ENCODE measurements around the gene MPZ. TPM values are rescaled to one million over a fixed set of nuclear protein-coding genes. Genes with fewer than 3 reads are reported as not detected.
"Not testable (repeated sequence)": the region's sequence is repeated elsewhere in the genome, so short reads cannot be mapped to it uniquely, and the experiment has no call there.

MPZ gene
- total RNA-seq, 5 donors from 2014 or later (not counting 1 experiment from before 2014, with no cell fraction given), result 3.4 to 7.9 (median 6.1) TPM

DNA sequence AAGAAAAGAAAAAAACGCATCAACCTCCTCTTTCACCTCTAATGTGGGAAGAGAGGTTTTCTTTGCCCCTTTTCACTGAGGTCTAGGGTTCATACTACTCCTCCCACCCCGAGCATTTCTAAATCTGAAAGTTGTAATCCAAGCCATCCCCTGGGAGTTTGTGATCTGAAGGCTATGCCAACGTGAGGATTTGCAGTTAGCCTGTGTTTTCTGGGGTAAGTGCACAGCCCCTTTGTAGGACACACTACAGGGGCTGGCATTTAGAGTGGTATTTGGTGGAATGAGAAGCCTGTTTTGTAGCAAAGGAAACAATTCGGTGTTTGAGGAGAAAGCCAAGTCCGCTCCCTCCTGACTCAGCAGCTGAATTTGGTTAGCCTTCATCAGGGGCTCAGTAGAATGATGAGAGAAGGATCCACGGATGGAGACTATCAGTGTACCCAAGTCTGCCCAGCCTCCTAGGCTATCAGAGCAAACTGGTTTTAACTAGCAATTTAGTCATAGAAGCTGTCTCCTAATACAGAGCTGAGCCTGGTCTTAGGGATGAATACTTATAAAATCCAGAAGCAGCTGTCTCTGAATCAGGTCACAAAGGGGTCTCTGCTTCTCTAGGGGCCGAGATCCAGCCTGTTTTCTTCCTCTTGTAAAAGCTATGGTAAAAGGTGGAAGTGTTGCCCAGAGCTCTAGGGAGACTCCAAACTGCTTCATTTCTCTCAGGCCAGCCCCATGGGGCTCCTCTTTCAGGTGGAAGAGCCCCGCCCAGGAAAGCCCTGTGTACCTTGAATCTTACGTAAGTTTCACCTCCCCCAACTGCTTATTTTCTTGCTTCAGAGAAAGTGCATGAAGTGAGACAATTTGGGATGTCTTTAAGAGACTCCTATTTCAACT, 49.1 kb downstream of the MPZ start:
- Histone ChIP-seq H3K4me3 (ENCODE audit: control insufficient read depth in 1 of 2, extremely low read depth in 1 of 2, low read length in 1 of 2) (no peak overlapping the region), H3K4me1 (ENCODE audit: control insufficient read depth in 1 of 2, extremely low read depth in 1 of 2, insufficient read depth in 2 of 2, low read length in 2 of 2) (peaks cover 3 to 14% of the 10 kb centered on the region in 2 experiments), H3K36me3 (ENCODE audit: control insufficient read depth in 2 of 2, extremely low read depth in 1 of 2, insufficient read depth in 1 of 2, low read length in 1 of 2) (no peaks in the 10 kb centered on the region), H3K27me3 (replicated peaks in 1 of 2; ENCODE audit: control insufficient read depth in 2 of 2, extremely low read depth in 1 of 2, insufficient read depth in 2 of 2, low read length in 1 of 2) (peaks cover 14 to 61% of the 10 kb centered on the region in 2 experiments), H3K27ac (ENCODE audit: low read length) (no peak overlapping the region), H3K9me3 (no peaks in the 10 kb centered on the region)
- 39% methylated on average over 3 of the region's 9 CpGs for WGBS (ENCODE audit: insufficient coverage)
- Mint-ChIP-seq H3K9me3 (peaks cover 0 to 23% (median 12%) of the 10 kb centered on the region in 3 donors), H3K27ac (no peak overlapping the region), H3K4me1 (peaks cover 19 to 25% (median 21%) of the 10 kb centered on the region in 3 donors), H3K36me3 (peaks cover 17% of the 10 kb centered on the region), H3K27me3 (peaks cover 59 to 63% of the 10 kb centered on the region in 2 donors), H3K4me3 (peak overlapping the region in 1 of 3 donors; percentile 80)
- ChIA-PET CTCF (interaction anchor here in 1 of 2 donors (1.2 kb wide), 1 partner anchor 11 kb away, joined by 3 read pairs; no protein-coding TSS in a partner anchor), POLR2A (no interaction called here)
- ATAC-seq (replicated peaks in 1 of 4) (no peak), DNase-seq (no peak)

DNA sequence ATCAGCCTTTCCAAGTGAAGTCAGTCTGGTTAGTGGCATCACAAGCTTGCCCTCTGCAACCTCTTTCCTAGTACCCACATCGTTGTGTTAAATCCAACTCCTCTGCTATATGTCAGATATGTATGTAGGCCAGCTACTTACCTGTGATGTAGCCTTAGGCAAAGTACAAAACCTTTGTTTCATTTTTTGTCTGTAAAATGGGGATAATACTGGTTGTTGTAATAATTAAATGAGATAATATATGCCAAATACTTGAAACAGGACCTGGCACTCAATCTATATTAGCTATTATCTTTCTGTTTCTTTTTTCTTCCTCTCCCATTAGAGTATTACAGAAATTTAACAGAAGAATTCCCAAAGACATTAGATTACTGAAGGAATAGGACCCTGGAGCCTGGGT, 50.0 kb downstream of the MPZ start:
- no CpG with 5 or more reads among the region's 1 CpG for WGBS (ENCODE audit: insufficient coverage)
- Mint-ChIP-seq H3K4me1 (peaks cover 19 to 25% (median 21%) of the 10 kb centered on the region in 3 donors), H3K27me3 (peaks cover 58 to 60% of the 10 kb centered on the region in 2 donors), H3K9me3 (peaks cover 0 to 25% (median 12%) of the 10 kb centered on the region in 3 donors), H3K27ac (no peak overlapping the region), H3K36me3 (peaks cover 17% of the 10 kb centered on the region), H3K4me3 (peak overlapping the region in 1 of 3 donors; percentile 80)
- Histone ChIP-seq H3K4me1 (ENCODE audit: control insufficient read depth in 1 of 2, extremely low read depth in 1 of 2, insufficient read depth in 2 of 2, low read length in 2 of 2) (peaks cover 3 to 14% of the 10 kb centered on the region in 2 experiments), H3K27ac (ENCODE audit: low read length) (no peak overlapping the region), H3K27me3 (replicated peaks in 1 of 2; ENCODE audit: control insufficient read depth in 2 of 2, extremely low read depth in 1 of 2, insufficient read depth in 2 of 2, low read length in 1 of 2) (peaks cover 14 to 57% of the 10 kb centered on the region in 2 experiments), H3K36me3 (ENCODE audit: control insufficient read depth in 2 of 2, extremely low read depth in 1 of 2, insufficient read depth in 1 of 2, low read length in 1 of 2) (no peaks in the 10 kb centered on the region), H3K9me3 (no peaks in the 10 kb centered on the region), H3K4me3 (ENCODE audit: control insufficient read depth in 1 of 2, extremely low read depth in 1 of 2, low read length in 1 of 2) (no peak overlapping the region)
- ATAC-seq (replicated peaks in 1 of 4) (no peak), DNase-seq (no peak)
- ChIA-PET POLR2A (no interaction called here), CTCF (interaction anchor here in 1 of 2 donors (0.6 to 1.2 kb wide), 2 partner anchors 10 to 41 kb away, joined by 3 read pairs; no protein-coding TSS in a partner anchor)

DNA sequence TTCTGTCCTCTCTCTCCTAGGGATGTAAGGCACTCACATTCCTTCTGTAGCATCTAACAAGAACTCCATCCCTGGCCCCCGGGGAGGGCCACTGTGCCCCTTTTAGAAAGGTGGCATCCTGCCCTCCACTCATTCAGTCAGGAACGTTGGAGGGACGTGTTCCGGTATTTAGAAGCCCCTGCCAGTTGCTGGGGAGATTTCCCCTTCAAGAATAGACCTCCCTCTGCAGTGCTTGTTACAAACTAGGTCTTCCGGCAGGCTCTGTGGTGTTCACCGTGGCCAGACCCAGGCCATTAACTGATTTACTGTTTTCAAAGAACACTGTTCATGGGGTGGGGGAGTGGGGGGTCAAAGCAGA, 50.4 kb downstream of the MPZ start:
- no CpG with 5 or more reads among the region's 6 CpGs for WGBS (ENCODE audit: insufficient coverage)
- Mint-ChIP-seq H3K27me3 (peaks cover 54 to 57% of the 10 kb centered on the region in 2 donors), H3K4me1 (peaks cover 19 to 25% (median 21%) of the 10 kb centered on the region in 3 donors), H3K9me3 (peaks cover 0 to 25% (median 12%) of the 10 kb centered on the region in 3 donors), H3K4me3 (peak overlapping the region; percentile 57 to 80 (median 63)), H3K36me3 (peaks cover 17% of the 10 kb centered on the region), H3K27ac (peak overlapping the region in 1 of 2 donors; percentile 39)
- Histone ChIP-seq H3K9me3 (no peaks in the 10 kb centered on the region), H3K27me3 (replicated peaks in 1 of 2; ENCODE audit: control insufficient read depth in 2 of 2, extremely low read depth in 1 of 2, insufficient read depth in 2 of 2, low read length in 1 of 2) (peaks cover 14 to 54% of the 10 kb centered on the region in 2 experiments), H3K4me3 (ENCODE audit: control insufficient read depth in 1 of 2, extremely low read depth in 1 of 2, low read length in 1 of 2) (peak overlapping the region in 1 of 2 donors; percentile 65), H3K27ac (ENCODE audit: low read length) (no peak overlapping the region), H3K36me3 (ENCODE audit: control insufficient read depth in 2 of 2, extremely low read depth in 1 of 2, insufficient read depth in 1 of 2, low read length in 1 of 2) (no peaks in the 10 kb centered on the region), H3K4me1 (ENCODE audit: control insufficient read depth in 1 of 2, extremely low read depth in 1 of 2, insufficient read depth in 2 of 2, low read length in 2 of 2) (peaks cover 3 to 14% of the 10 kb centered on the region in 2 experiments)
- ChIA-PET POLR2A (no interaction called here), CTCF (no interaction called here)
- DNase-seq, result no peak
- no peak for ATAC-seq (replicated peaks in 1 of 4)

DNA sequence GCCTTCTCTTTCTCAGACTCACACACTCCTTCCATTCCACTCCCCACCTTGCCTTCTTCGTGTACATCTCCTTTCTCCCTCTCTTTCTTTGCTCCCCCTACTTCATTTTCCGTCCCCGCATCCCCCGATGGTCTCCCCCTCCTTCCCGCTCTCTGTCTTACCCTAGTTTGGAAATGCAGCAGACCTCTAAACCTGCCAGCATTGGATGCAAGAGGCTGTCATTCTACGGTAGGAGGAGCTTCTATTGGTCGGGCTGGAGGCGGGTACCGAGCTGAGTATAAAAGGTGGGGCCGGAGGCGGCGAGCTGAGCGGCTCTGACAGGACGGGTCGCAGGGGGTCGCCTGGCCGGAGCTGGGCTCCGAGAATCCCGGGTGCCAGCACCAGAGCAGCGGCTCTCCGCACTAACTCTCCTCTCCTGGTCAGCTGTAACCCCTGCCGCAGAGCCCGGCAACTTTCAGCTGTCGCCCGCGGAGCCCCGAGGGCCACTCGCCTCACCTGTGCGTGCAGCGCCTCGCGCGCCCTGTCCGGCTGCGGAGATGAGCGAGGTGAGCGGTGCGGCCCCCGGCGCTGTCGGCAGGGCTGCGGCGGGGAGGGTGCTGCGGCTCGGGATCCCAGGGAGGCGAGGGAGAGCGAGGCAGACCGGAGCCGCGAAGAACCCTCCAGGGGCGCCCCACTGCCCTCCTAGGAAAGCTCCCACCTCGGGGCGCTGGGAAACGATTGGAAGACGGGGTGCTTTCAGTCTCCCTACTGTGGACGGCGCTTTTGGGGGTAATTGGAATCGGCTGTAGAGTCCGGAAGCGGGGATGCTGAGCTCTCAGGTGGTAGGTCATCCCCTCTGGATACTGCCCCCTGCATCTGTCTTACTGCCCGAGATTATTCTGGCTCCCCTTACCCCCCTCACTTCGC, 51.1 kb downstream of the MPZ start, which contains the start of gene PCP4L1:
Gene PCP4L1, plus strand, starts transcription at position 307 of the 906 bp plus-strand sequence. Its CDS starts 230 bp downstream, at position 537.
- peaks cover 0 to 25% (median 12%) of the 10 kb centered on the region in 3 donors for H3K9me3 Mint-ChIP-seq
- POLR2A ChIA-PET, result interaction anchor here (0.7 to 1.0 kb wide), 5 partner anchors 9 to 237 kb away, joined by 6 to 11 read pairs (median 9); no protein-coding TSS in a partner anchor
- peaks cover 19 to 25% (median 21%) of the 10 kb centered on the region in 3 donors for H3K4me1 Mint-ChIP-seq
- CTCF ChIA-PET, result interaction anchor here in 1 of 2 donors (0.7 to 0.9 kb wide), 4 partner anchors 24 to 127 kb away, joined by 3 to 7 read pairs (median 4); no protein-coding TSS in a partner anchor
- peak; percentile 76 to 96 (median 82) for ATAC-seq (replicated peaks in 1 of 4)
- Histone ChIP-seq H3K36me3 (ENCODE audit: control insufficient read depth in 2 of 2, extremely low read depth in 1 of 2, insufficient read depth in 1 of 2, low read length in 1 of 2) (no peaks in the 10 kb centered on the region), H3K9me3 (no peaks in the 10 kb centered on the region), H3K27ac (ENCODE audit: low read length) (no peak within 1 kb of the TSS), H3K4me3 (ENCODE audit: control insufficient read depth in 1 of 2, extremely low read depth in 1 of 2, low read length in 1 of 2) (peak within 1 kb of the TSS; percentile 30 to 65), H3K27me3 (replicated peaks in 1 of 2; ENCODE audit: control insufficient read depth in 2 of 2, extremely low read depth in 1 of 2, insufficient read depth in 2 of 2, low read length in 1 of 2) (peaks cover 14 to 48% of the 10 kb centered on the region in 2 experiments), H3K4me1 (ENCODE audit: control insufficient read depth in 1 of 2, extremely low read depth in 1 of 2, insufficient read depth in 2 of 2, low read length in 2 of 2) (peaks cover 3 to 14% of the 10 kb centered on the region in 2 experiments)
- peaks cover 54 to 57% of the 10 kb centered on the region in 2 donors for H3K27me3 Mint-ChIP-seq
- WGBS (ENCODE audit: insufficient coverage), result 6% methylated on average over 51 of the region's 62 CpGs
- H3K36me3 Mint-ChIP-seq, result peaks cover 17% of the 10 kb centered on the region
- peak in 23 of 35 experiments; percentile 3 to 37 (median 11) for DNase-seq
- peak within 1 kb of the TSS; percentile 39 for H3K27ac Mint-ChIP-seq
- peak within 1 kb of the TSS; percentile 57 to 80 (median 63) for H3K4me3 Mint-ChIP-seq

DNA sequence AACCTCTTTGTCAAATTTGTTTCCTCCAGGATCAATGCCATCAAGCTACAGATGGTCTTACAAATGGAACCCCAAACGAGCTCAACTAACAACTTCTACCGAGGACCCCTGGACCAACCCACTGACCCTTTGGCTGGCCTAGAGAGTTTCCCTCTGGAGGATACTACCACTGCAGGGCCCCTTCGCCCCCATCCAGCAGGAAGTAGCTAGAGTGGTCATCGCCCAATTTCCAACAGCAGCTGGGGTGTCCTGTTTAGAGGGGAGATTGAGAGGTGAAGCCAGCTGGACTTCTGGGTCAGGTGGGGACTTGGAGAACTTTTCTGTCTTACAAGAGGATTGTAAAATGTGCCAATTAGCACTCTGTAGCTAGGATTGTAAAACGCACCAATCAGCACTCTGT, 52.7 kb downstream of the MPZ start:
- peaks cover 50 to 55% of the 10 kb centered on the region in 2 donors for H3K27me3 Mint-ChIP-seq
- H3K9me3 Mint-ChIP-seq, result peaks cover 0 to 25% (median 12%) of the 10 kb centered on the region in 3 donors
- H3K4me1 ChIP-seq (ENCODE audit: control insufficient read depth in 1 of 2, extremely low read depth in 1 of 2, insufficient read depth in 2 of 2, low read length in 2 of 2), result peaks cover 3 to 14% of the 10 kb centered on the region in 2 experiments
- H3K27ac Mint-ChIP-seq; ATAC-seq (replicated peaks in 1 of 4); H3K4me3 ChIP-seq (ENCODE audit: control insufficient read depth in 1 of 2, extremely low read depth in 1 of 2, low read length in 1 of 2); CTCF ChIA-PET; H3K4me3 Mint-ChIP-seq; POLR2A ChIA-PET; H3K36me3 ChIP-seq (ENCODE audit: control insufficient read depth in 2 of 2, extremely low read depth in 1 of 2, insufficient read depth in 1 of 2, low read length in 1 of 2); H3K27ac ChIP-seq (ENCODE audit: low read length); H3K9me3 ChIP-seq: not testable (repeated sequence)
- peaks cover 19 to 25% (median 21%) of the 10 kb centered on the region in 3 donors for H3K4me1 Mint-ChIP-seq
- peaks cover 17% of the 10 kb centered on the region for H3K36me3 Mint-ChIP-seq
- DNase-seq, result peak in 7 of 35 experiments; percentile 5 to 23 (median 7)
- WGBS (ENCODE audit: insufficient coverage), result 90% methylated on average over 4 of the region's 5 CpGs
- peaks cover 12 to 44% of the 10 kb centered on the region in 2 experiments for H3K27me3 ChIP-seq (replicated peaks in 1 of 2; ENCODE audit: control insufficient read depth in 2 of 2, extremely low read depth in 1 of 2, insufficient read depth in 2 of 2, low read length in 1 of 2)

All from T-cell (primary cell).